Hematopoietic multipotent progenitor cell (in vitro differentiated cells): ENCODE results near the gene CMIP. TPM values are rescaled to one million over a fixed set of nuclear protein-coding genes. Genes with fewer than 3 reads are reported as not detected.
"Not testable (repeated sequence)": the region's sequence is repeated elsewhere in the genome, so short reads cannot be mapped to it uniquely, and the experiment has no call there.

Experiments
- DNase-seq, 3 donors: peaks; one replicate each; pipeline ENCODE4 v3.0.0-alpha.2; 2011 to 2015; ENCODE audit warnings: low read depth in 2 of 3, low spot score in 2 of 3
- total RNA-seq: library from RNA; depleted of rRNA; stranded (reverse); fragments of >200 nt; gene quantifications from one replicate; pipeline ENCODE4 v1.2.3, GENCODE V29; 2012

The CMIP gene
- total RNA-seq, 1 donor = 45.2 TPM

DNA sequence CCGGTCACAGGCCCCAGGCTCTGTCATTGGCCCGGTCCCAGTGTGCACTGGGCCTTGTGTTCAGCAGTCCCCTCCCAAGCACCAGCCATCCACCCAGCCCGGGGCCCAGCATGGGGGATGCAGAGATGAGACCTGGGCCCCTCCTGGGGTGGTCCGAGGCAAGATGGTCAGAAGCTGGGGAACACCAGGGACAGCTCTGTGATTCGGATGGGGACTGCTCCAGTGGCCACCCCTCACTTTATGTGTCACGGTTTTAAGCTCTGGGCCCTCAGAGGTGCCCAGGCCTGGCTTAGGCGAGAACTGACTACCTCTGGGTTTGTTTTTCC, 242.5 kb downstream of the CMIP start:
- DNase-seq = no peak

DNA sequence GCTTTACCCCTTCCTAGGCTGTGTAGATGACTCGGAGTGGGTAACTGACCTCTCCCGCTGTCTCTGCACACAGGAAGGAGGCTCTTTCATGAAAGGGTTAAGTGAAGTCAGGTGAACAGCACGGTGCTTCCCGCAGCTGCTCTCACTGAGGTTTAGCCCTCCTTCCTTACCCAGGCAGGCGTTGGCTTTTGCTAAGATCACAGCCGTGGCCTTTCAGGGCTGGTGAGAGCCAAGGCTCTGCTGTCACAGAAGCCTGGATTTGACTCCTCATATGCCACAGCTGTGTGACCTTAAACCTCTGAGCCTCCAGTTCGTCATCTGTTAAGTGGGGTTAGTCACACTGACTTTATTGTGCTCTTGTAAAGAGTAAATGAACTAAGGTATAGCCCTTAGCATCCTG, 243.6 kb downstream of the CMIP start:
- DNase-seq = no peak

DNA sequence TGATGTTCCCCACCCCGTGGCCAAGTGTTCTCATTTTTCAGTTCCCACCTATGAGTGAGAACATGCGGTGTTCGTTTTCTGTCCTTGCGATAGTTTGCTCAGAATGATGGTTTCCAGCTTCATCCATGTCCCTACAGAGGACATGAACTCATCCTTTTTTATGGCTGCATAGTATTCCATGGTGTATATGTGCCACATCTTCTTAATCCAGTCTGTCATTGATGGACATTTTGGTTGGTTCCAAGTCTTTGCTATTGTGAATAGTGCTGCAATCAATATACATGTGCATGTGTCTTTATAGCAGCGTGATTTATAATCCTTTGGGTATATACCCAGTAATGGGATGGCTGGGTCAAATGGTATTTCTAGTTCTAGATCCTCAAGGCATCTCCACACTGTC, 244.2 kb downstream of the CMIP start:
- DNase-seq = not testable (repeated sequence)

DNA sequence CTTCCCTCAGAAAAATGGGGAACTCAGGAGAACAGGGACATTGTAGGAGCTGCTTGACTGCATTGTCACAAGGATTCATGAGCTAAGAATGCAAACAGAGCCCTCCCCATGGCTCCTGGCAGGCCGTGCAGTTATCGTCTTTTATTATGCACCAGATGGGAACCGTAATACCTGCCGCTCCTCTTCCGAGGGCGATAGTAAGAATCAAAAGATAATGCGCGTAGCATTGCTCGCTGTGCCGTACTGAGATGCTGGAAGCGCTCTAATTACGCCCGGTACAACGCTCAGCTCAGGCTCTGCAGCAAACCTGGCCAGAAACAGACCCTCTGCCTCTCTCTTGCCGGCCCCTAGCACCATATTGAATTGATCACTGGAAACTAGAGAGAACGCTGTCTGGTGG, 247.4 kb downstream of the CMIP start:
- DNase-seq = no peak

DNA sequence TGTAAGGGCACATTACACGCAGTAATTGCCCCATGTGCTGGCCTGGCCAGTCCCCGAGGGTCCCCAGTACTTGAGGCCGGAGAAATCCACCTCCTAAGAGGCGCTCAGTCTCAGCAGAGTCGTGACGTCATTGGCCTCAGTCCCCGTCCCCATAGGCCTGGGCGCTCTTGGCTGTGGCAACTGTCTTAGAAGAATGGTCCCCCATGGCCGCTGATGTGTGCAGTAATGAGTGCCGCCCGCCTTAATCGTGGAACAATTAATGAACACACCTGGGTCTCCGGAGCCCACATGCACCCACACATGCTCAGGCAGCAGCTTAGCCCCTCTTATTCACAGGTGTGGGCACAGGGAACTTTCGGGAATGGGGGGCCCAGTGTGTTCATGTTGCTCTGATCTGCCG, 248.0 kb downstream of the CMIP start:
- DNase-seq = no peak

DNA sequence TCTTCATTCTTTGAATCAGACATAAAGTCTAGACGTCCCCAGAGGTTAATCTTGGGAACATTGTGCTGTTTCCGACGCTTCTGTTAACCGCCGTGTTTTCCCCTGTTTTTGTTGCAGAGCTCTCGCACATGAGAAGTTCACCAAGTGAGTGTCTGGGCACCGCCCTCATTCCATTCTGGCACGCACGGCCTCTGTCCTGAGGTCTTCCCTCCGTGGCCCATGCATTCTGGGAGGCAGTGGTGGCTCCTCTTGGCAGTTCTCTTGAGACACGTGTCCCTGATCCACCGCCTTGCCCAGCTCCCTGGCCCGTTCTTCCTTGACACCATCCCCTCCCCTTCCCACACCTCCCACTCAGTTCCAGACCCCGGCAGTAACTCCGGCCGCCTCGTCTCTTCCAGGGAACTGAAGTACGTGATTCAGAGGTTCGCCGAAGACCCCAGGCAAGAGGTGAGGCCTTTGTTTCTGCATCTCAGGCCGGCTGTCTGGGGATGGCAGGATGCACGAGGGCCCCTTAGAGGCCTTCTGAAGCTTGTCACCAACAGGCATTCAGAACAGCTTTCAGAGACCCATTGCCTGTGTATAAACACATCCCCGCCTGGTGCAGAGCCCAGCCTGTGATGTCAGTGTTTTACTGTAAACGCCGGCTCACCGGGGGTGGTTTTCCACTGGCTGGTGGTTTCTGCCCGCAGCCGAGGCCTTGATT, 248.6 kb downstream of the CMIP start:
- no peak for DNase-seq

DNA sequence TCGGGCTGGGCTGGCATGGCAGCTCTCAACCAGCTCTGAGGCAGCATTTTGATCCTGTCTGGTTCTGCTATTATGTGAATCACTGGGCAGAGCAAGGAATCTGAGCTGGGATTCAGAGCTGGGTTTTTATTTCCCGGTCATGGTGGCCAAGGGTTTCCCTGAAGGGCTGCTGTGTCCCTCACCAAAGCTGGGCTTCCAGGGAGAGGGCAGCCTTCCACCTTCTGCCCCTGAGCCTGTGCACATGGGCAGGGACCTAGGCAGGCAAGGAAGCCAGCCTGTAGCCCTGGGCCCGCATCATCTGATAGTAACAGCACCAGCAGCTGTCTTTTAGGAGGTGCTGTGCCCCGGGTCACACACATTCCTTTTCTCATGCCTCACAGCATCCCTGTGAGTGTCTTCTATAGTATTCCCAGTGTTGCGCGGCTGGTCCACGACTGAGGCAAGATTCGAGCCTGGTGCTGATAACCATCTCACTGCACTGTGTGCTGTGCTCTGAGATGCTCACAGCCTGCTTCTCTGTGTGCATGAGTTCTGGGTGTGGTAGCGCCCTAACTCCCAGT, 249.2 kb downstream of the CMIP start:
- no peak for DNase-seq

DNA sequence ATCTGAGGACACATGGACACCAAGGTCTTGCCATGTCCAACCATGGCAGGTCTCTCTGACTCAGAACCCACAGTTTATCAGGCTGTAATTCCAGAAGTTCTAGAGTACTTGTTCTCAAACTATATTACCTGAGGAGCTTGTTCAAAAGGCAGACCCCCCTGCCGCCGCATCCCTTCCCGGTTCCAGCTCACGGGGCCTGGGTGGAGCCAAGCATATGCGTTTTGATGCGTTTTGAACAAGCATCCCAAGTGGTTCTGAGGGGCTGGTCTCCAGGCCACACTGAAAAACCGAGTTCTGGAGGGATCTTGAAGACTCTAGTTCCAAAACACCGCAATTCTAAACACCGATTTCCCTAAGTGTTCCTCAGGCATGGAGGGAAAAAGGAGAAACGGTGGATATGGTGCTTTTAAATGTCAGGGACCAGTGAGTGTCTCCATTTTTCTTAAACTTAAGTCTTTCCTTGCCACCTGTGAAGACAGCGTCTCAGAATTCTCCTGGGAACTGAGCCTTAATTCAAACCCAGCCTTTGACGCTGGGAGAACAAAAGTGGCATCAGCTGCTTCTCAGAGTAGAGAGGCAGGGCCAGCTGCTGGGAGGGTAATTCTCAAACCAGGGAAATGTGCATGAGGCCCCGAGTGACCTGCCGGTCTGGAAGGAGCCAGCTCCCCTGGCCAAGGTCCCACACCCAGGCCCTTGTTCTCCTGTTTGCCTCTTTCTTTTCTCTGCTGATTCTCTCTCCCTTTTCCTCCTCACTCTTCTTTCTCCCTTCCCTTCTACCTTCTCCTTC, 250.1 kb downstream of the CMIP start:
- DNase-seq = no peak

DNA sequence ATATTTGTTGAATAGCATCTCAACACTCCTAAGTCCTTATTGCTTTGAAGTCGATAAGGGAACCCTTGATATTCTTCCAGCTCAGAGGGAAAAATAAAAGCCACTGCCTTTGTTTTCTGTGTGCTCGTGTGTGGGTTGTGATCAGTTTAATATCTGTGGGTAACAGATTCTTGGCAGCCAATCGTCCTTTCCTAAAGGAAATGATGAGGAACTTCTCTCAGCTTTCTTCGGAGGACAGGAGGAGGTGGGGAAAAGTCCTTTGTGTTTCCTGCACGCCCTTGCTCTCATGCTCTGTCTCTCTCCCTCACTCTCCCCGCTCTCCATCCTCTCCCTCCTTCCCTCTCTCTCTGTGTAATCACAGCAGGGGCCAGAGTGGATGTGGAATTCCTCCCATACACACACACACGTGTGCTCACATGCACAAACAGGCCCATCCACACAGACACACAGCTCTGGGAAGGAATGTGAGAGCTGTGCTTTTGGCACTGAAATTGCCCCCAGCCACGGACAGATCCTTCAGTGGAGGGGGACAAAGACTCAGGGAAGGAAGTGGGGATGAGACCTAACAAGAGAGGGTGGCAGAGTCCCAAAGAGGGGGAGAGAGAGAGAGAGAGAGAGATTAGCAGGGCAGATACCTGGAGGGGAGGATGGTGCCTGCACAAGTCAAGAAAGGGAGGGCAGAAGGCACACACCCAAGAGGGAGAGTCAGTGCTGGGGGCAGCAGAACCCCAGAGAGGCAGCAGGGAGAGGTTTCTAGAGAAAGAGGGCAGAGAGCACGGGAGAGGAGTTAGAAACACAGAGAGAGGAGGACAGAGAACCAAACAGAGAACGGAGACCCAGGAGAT, 250.9 kb downstream of the CMIP start:
- DNase-seq = no peak

DNA sequence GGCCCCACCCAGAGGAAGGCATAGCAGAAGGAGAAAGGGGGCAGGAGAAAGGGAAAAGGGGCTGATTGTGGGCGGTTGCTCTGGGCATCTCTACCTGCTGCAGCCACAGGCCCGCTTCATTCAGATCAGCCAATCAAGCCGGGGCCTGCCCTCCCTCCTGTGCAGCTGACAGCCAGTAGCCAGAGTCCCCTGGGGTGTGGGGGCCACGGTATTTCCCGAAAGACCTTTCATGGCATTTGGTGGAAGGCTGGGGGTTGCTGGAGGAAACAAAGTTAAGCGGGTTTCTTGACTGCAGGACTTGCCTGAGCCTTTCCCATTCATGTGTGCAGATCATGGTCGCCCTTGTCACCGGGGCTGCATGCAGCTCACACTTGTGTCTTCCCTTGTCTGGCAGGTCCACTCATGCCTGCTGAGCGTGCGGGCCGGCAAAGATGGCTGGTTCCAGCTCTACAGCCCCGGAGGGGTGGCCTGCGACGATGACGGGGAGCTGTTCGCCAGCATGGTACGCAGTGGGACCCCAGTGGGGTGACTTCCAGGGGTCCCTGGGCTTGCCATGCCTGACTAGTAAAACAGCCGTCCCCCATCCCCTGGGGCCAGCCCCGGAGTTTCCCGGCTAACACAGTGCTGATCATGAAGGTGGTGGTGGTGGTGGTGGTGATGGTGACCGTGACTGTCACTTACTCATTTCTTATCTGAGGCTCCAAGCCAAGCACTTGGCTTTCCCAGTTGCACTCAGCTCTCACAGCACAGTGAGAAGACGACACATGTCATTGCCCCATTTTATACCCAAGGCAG, 251.8 kb downstream of the CMIP start:
- DNase-seq = no peak

DNA sequence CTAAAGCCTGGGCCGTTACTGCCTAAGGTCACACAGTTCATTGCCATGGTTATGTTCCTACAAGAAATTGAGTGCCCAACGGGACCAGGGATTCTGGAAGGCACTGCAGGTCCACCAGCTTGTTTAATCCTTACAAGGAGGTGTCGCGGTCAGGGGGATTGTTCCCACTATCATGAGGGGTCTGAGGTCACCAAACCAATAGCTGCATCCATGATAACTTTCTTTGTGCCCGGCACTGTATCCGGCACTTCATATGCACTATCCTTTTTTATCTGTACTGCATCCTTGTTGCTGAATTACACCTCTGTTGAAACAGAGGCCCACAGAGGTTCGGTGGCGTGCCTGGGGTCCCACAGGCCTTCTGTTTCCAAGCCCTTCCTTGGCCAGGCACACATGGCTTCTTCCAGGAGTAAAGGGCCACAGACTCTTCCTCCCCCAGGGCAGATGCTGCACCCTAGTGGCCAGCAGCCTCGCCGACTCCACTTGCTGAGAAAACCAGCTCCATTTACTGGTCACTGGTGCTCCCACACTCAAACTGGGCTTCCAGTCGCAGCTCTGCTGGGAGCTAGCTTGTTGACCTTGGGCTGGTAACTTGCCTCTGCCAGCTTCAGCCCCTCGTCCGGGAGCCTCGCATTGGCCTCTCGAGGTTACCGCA, 252.5 kb downstream of the CMIP start:
- DNase-seq = peak in 2 of 3 donors; percentile 53 to 70

DNA sequence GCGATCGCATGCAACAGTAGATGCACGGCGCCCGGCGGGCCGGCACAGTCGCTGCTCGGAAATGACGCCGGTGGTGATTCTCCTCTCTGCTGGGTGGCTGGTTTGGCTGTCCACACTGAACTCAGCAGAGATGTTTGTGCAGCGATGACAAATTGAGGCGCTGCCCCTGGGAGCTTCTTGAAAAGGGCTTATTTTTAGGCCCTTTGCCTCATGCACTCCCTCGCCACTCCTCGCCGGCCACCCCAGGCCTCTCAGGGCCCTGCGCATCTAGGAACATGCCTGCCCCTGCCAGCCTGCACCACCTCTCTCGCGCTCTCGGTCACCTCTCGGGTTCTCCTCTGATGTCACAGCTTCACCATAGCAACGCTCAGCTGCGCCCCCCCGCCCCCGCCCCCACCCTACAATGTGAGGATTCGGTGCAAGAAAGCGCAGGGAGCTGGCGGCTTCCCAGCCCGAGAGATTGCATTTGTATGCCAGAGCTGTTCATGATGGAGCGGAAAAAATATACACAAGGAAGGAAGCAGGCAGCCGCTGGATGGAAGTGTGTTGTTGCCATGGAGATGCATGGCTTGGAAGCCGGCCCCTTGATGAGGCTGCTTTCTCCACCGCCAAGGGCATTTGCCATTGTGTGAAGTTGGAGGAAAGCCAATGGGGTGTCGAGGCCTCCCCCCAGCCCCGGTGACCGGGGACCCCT, 253.2 kb downstream of the CMIP start:
- no peak for DNase-seq

DNA sequence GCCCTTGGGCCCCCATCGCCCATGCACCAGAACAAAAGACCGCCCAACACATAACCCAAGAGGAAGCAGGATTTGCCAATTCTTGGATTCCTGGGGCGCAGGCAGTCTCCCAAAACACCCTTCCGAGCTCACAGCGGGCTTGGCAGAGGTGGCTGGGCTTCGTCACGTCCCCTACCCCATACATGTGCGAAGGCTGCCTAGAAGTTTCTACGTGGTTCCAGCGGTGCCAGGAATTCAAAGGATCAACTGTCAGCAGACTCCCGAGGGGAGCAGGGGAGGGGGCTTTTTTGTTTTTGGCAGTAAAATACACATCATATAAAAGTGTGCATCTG, 253.7 kb downstream of the CMIP start:
- no peak for DNase-seq

DNA sequence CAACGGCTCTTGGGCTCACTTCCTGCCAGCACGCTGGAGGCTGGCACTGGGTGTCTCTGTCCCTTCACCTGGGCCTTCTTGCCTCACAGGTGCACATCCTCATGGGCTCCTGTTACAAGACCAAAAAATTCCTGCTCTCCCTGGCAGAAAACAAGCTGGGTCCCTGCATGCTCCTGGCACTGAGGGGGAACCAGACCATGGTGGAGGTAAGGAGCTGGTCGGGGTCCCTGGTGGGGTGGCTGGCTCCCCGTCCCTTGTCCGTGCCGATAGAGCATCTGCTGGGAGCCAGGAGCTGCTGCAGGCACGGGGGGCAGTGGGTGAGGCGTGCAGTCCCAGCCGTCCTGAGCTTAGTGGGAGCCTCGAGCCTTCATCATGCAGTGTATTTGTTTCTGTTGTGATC, 255.0 kb downstream of the CMIP start:
- no peak for DNase-seq

DNA sequence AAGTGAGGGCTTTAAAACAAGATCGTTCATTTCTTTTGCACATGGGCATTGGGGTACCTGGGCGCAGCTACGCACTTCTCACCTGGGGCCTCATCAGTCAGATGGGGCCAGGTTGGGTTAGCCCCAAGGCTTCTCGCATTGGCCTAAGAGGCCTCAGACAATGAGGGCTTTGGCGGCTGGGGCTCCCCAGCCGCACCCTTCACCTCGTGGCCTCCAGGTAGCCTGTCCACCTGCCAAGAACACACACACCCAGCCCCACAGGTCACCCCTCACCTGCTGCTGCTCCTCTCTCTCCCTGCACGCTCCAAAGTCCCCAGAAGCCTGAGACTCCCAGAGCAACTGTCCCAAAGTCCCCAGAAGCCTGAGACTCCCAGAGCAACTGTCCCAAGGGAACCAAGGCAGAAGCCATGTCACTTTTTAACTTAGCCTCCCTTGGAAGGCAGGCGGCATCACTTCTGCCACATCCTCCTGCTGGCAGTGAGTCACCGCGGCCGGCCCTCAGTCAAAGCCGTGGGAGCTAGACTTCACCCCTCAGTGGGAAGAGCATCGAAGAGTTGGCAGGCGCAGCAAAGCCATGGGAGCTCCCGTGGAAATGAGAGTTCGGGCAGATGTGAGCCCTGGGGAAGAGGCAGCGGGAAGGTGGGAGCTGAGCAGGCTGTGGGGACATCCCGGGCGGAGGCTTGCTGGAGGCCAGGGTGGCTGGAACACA, 255.6 kb downstream of the CMIP start:
- no peak for DNase-seq

DNA sequence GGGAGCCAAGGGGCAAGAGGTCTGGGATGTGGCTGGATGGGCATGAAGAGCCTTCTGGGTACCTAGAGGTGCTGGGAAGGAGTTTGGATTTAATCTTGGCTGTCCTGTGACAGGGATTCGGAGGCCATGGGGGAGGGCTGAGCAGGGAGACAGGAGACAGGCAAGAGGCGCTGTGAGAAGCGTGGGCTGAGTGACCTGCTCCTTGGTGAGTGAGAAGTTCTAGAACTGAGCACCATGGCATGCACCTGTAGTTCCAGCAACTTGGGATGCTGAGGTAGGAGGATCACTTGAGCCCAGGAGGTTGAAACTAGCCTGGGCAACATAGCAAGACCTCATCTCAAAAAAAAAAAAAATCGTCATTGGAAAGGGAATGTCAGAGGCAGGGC, 256.2 kb downstream of the CMIP start:
- no peak for DNase-seq

DNA sequence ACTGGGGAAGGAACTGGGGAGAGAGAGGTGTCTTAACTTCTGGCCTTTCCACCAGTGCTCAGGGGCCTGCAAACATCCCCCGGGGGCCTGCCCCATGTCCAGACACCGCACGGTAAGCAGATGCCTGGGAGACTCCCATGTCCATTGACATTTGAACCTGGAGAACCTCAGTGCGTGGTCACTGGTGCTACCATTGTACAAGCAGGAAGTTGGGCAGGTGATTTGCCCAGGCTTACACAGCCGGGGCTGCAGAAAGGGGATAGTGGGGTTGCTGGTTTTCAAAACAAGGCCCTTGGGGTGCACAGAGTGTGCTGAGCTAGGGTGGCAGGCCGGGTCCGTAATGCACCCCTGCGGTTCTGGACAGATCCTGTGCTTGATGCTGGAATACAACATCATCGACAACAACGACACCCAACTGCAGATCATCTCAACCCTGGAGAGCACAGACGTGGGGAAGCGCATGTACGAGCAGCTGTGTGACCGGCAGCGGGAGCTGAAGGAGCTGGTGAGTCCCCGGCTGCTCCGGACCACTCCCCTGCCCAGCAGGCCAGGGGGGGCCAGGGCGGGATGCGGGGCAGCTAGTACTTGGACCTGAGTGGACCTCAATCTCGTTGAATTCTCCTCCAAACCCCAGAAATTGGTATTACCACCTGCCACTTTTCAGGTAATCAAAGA, 256.8 kb downstream of the CMIP start:
- no peak for DNase-seq

DNA sequence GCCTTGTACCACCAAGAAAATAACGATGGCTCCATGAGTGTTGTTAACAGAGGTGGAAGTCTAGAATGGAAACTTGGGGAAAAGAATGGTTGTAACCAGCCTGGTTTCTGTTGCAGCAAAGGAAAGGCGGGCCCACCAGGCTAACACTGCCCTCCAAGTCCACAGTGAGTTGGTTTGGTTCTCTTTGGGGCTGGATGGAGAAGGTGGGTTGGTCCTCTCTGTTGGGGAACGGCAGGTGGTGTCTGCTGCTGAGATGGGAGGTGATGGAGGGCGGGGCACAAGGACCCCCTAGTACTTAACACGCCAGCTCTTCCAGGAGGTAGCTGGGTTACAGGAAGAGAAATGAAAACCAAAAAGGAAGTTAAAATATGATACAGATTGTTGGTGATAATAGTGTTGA, 257.9 kb downstream of the CMIP start:
- DNase-seq = no peak
